T-cell (primary cell): Measurements from ENCODE around the gene PNPLA7. TPM values are rescaled to one million over a fixed set of nuclear protein-coding genes. Genes with fewer than 3 reads are reported as not detected.

Experiments used
- ATAC-seq, 4 experiments: fragments of 200-7000 bp in 3 of 4; fragments of 150-1000 bp in 1 of 4; cut with Tn5 transposase; replicated peaks in 1 of 4; 1 replicate in 3 of 4; 2 replicates in 1 of 4; pipeline ENCODE4 v1.10.0; 2021; ENCODE audit warnings: moderate library complexity in 3 of 4, mild to moderate bottlenecking in 2 of 4, moderate number of reproducible peaks in 1 of 4
- CTCF ChIA-PET, 2 donors: fragments of 300-600 bp; sonication (Branson Sonifier 250); formaldehyde crosslinking; loops; one replicate each; lab custom pipeline; 2022; ENCODE audit warnings: antibody characterized with exemption in 2 of 2; lab: Charles Lee
- POLR2A ChIA-PET, 2 donors: fragments of 300-600 bp; sonication (Branson Sonifier 250); formaldehyde crosslinking; loops; one replicate each; lab custom pipeline; 2022; ENCODE audit warnings: antibody characterized with exemption in 2 of 2; lab: Charles Lee
- DNase-seq, 35 experiments: peaks; one replicate each; pipeline versions ENCODE4 v3.0.0 to v3.0.0-alpha.2; 2013 to 2023
- H3K27ac ChIP-seq: one replicate; pipeline ENCODE4 v1.5.1; 2013; ENCODE audit warnings: low read length
- H3K27me3 ChIP-seq, 2 experiments: replicated peaks in 1 of 2; 1 replicate in 1 of 2; 2 replicates in 1 of 2; pipeline versions ENCODE4 v1.6.1 to v1.7.0; 2013; ENCODE audit warnings: low read length in 1 of 2, mixed read lengths in 1 of 2; ENCODE audit not compliant: control insufficient read depth in 2 of 2, insufficient read depth in 2 of 2; ENCODE audit errors: extremely low read depth in 1 of 2
- H3K36me3 ChIP-seq, 2 donors: 1 replicate in 1 of 2; 2 replicates in 1 of 2; pipeline versions ENCODE4 v1.6.1 to v1.7.0; 2013; ENCODE audit warnings: low read length in 1 of 2; ENCODE audit not compliant: control insufficient read depth in 2 of 2, insufficient read depth in 1 of 2; ENCODE audit errors: extremely low read depth in 1 of 2
- H3K4me1 ChIP-seq, 2 experiments: 1 replicate in 1 of 2; 2 replicates in 1 of 2; pipeline versions ENCODE4 v1.6.1 to v1.7.0; 2013; ENCODE audit warnings: low read length in 2 of 2, mixed read lengths in 1 of 2; ENCODE audit not compliant: insufficient read depth in 2 of 2, control insufficient read depth in 1 of 2; ENCODE audit errors: extremely low read depth in 1 of 2
- H3K4me3 ChIP-seq, 2 donors: 1 replicate in 1 of 2; 2 replicates in 1 of 2; pipeline versions ENCODE4 v1.5.1 to v1.7.0; 2013; ENCODE audit warnings: mild to moderate bottlenecking in 2 of 2, low read length in 1 of 2, moderate library complexity in 1 of 2; ENCODE audit not compliant: control insufficient read depth in 1 of 2; ENCODE audit errors: extremely low read depth in 1 of 2
- H3K9me3 ChIP-seq: 2 replicates; pipeline ENCODE4 v1.7.0; 2013
- H3K27ac Mint-ChIP-seq, 2 donors: one replicate each; pipeline ENCODE4 v1.8.0; 2020 to 2021; ENCODE audit warnings: mild to moderate bottlenecking in 2 of 2, mixed read lengths in 2 of 2
- H3K27me3 Mint-ChIP-seq, 2 donors: one replicate each; pipeline ENCODE4 v1.8.0; 2021 to 2022; ENCODE audit warnings: mixed read lengths in 2 of 2
- H3K36me3 Mint-ChIP-seq: one replicate; pipeline ENCODE4 v1.8.0; 2021; ENCODE audit warnings: mixed read lengths
- H3K4me1 Mint-ChIP-seq, 3 donors: one replicate each; pipeline ENCODE4 v1.8.0; 2020 to 2022; ENCODE audit warnings: mixed read lengths in 3 of 3, mild to moderate bottlenecking in 1 of 3
- H3K4me3 Mint-ChIP-seq, 3 donors: one replicate each; pipeline ENCODE4 v1.8.0; 2020 to 2022; ENCODE audit warnings: mild to moderate bottlenecking in 3 of 3, mixed read lengths in 3 of 3, moderate library complexity in 3 of 3
- H3K9me3 Mint-ChIP-seq, 3 donors: one replicate each; pipeline ENCODE4 v1.8.0; 2020 to 2022; ENCODE audit warnings: mixed read lengths in 3 of 3
- WGBS: methylation state at CpG from one replicate; pipeline ENCODE4 v1.1.5; 2013; ENCODE audit warnings: missing lambda C conversion rate; ENCODE audit not compliant: insufficient coverage; 5-methylcytosine and 5-hydroxymethylcytosine counted together
- total RNA-seq, 35 experiments: library from RNA in 6 of 35; stranded (reverse) in 6 of 35; fragments of 120-200 nt in 1 of 35; gene quantifications; one replicate each; pipeline versions ENCODE4 v1.2.1 to v1.2.4 and lab custom pipeline; 2013 to 2026

PNPLA7 gene
- total RNA-seq, 5 donors from 2014 or later (not counting 1 experiment from before 2014, with no cell fraction given), result 11.7 to 20.0 (median 15.6) TPM

GRCh38 chr9:137428311-137428630 is 121.9 kb downstream of the PNPLA7 start:
- Histone ChIP-seq H3K4me1 (peaks cover 0 to 8% of the 10 kb centered on the region in 2 experiments), H3K36me3 (no peaks in the 10 kb centered on the region), H3K4me3 (no peak overlapping the region), H3K27ac (no peak overlapping the region), H3K9me3 (no peaks in the 10 kb centered on the region), H3K27me3 (peaks cover 0 to 2% of the 10 kb centered on the region in 2 experiments)
- Mint-ChIP-seq H3K36me3 (no peaks in the 10 kb centered on the region), H3K4me1 (peaks cover 0 to 7% (median 6%) of the 10 kb centered on the region in 3 donors), H3K4me3 (no peak overlapping the region), H3K9me3 (no peaks in the 10 kb centered on the region), H3K27me3 (no peaks in the 10 kb centered on the region), H3K27ac (no peak overlapping the region)
- WGBS, result 82% methylated on average over 4 of the region's 6 CpGs
- ChIA-PET POLR2A (no interaction called here), CTCF (no interaction called here)
- DNase-seq (no peak), ATAC-seq (no peak)

GRCh38 chr9:137427454-137428310 is 122.5 kb downstream of the PNPLA7 start:
- H3K4me1 ChIP-seq, result peaks cover 0 to 8% of the 10 kb centered on the region in 2 experiments
- no peak overlapping the region for H3K4me3 ChIP-seq
- H3K4me3 Mint-ChIP-seq, result no peak overlapping the region
- no peak for DNase-seq
- H3K36me3 Mint-ChIP-seq, result no peaks in the 10 kb centered on the region
- no peaks in the 10 kb centered on the region for H3K27me3 Mint-ChIP-seq
- H3K9me3 ChIP-seq, result no peaks in the 10 kb centered on the region
- POLR2A ChIA-PET, result no interaction called here
- peaks cover 0 to 7% (median 6%) of the 10 kb centered on the region in 3 donors for H3K4me1 Mint-ChIP-seq
- WGBS, result 72% methylated on average over 21 of the region's 27 CpGs
- H3K27me3 ChIP-seq, result peaks cover 0 to 2% of the 10 kb centered on the region in 2 experiments
- CTCF ChIA-PET, result no interaction called here
- ATAC-seq, result no peak
- H3K9me3 Mint-ChIP-seq, result no peaks in the 10 kb centered on the region
- no peak overlapping the region for H3K27ac ChIP-seq
- H3K27ac Mint-ChIP-seq, result no peak overlapping the region
- H3K36me3 ChIP-seq, result no peaks in the 10 kb centered on the region

GRCh38 chr9:137426018-137426681 is 124.1 kb downstream of the PNPLA7 start:
- 92% methylated on average over 11 of the region's 18 CpGs for WGBS
- Mint-ChIP-seq H3K36me3 (no peaks in the 10 kb centered on the region), H3K4me1 (peaks cover 0 to 18% (median 14%) of the 10 kb centered on the region in 3 donors), H3K9me3 (no peaks in the 10 kb centered on the region), H3K4me3 (no peak overlapping the region), H3K27ac (no peak overlapping the region), H3K27me3 (no peaks in the 10 kb centered on the region)
- Histone ChIP-seq H3K9me3 (no peaks in the 10 kb centered on the region), H3K36me3 (no peaks in the 10 kb centered on the region), H3K4me3 (no peak overlapping the region), H3K4me1 (peaks cover 3 to 20% of the 10 kb centered on the region in 2 experiments), H3K27ac (no peak overlapping the region), H3K27me3 (peaks cover 0 to 2% of the 10 kb centered on the region in 2 experiments)
- DNase-seq (no peak), ATAC-seq (no peak)
- ChIA-PET CTCF (no interaction called here), POLR2A (no interaction called here)

- ATAC-seq (peak in 3 of 4 experiments; percentile 54 to 62 (median 58)), DNase-seq (peak in 2 of 35 experiments; percentile 20 to 30)
- H3K4me1 Mint-ChIP-seq, result peaks cover 0 to 20% (median 14%) of the 10 kb centered on the region in 3 donors
- H3K27me3 Mint-ChIP-seq, result no peaks in the 10 kb centered on the region
- Histone ChIP-seq H3K27me3 (no peaks in the 10 kb centered on the region), H3K9me3 (no peaks in the 10 kb centered on the region), H3K36me3 (no peaks in the 10 kb centered on the region), H3K27ac (no peak overlapping the region), H3K4me1 (peaks cover 3 to 20% of the 10 kb centered on the region in 2 experiments), H3K4me3 (peak overlapping the region; percentile 23 to 31)
- ChIA-PET POLR2A (interaction anchor here in 1 of 2 donors (0.5 kb wide), 1 partner anchor 101 kb away, joined by 3 read pairs; no protein-coding TSS in a partner anchor), CTCF (interaction anchor here in 1 of 2 donors (0.6 to 1.3 kb wide), 6 partner anchors 21 to 128 kb away, joined by 3 to 4 read pairs (median 4); partner anchors contain the start of gene MRPL41)
- peak overlapping the region in 2 of 3 donors; percentile 71 to 75 for H3K4me3 Mint-ChIP-seq
- H3K9me3 Mint-ChIP-seq, result no peaks in the 10 kb centered on the region
- H3K36me3 Mint-ChIP-seq, result no peaks in the 10 kb centered on the region
- no peak overlapping the region for H3K27ac Mint-ChIP-seq
- 9% methylated on average over 66 of the region's 77 CpGs for WGBS
Measured at GRCh38 chr9:137423514-137424291, 126.5 kb downstream of the PNPLA7 start.

- CTCF ChIA-PET, result interaction anchor here in 1 of 2 donors (0.6 to 1.3 kb wide), 14 partner anchors 20 to 794 kb away, joined by 3 to 5 read pairs (median 4); partner anchors contain the start of genes MRPL41 and TPRN
- no peaks in the 10 kb centered on the region for H3K9me3 Mint-ChIP-seq
- peak within 1 kb of the TSS; percentile 72 to 80 for H3K27ac Mint-ChIP-seq
- Histone ChIP-seq H3K4me1 (peaks cover 3 to 24% of the 10 kb centered on the region in 2 experiments), H3K9me3 (no peaks in the 10 kb centered on the region), H3K36me3 (no peaks in the 10 kb centered on the region), H3K4me3 (peak within 1 kb of the TSS; percentile 56 to 58), H3K27me3 (no peaks in the 10 kb centered on the region), H3K27ac (no peak within 1 kb of the TSS)
- H3K4me3 Mint-ChIP-seq, result peak within 1 kb of the TSS; percentile 75 to 80 (median 80)
- WGBS, result under 1% methylated on average over 111 of the region's 113 CpGs
- peak; percentile 89 to 92 (median 91) for ATAC-seq
- H3K4me1 Mint-ChIP-seq, result peaks cover 5 to 20% (median 14%) of the 10 kb centered on the region in 3 donors
- POLR2A ChIA-PET, result interaction anchor here in 1 of 2 donors (0.5 kb wide), 1 partner anchor 102 kb away, joined by 3 read pairs; no protein-coding TSS in a partner anchor
- DNase-seq, result peak; percentile 78 to 97 (median 89)
- no peaks in the 10 kb centered on the region for H3K36me3 Mint-ChIP-seq
- no peaks in the 10 kb centered on the region for H3K27me3 Mint-ChIP-seq
Measured at GRCh38 chr9:137422604-137423513, 127.3 kb downstream of the PNPLA7 start, which contains the start of the genes EXD3 and NOXA1. Gene EXD3 (minus strand): TSS chr9:137423162. CDS start chr9:137395357, 27,805 bp downstream. Gene NOXA1 (plus strand): TSS chr9:137423393. CDS start chr9:137423530, 137 bp downstream.
